Body of pancreas (tissue), 4 donors: ENCODE measurements around the gene POLDIP3.

Experiments
- POLR2A ChIP-seq, 3 donors: fragments of 450-650 bp; IDR thresholded peaks; one replicate each; pipeline ENCODE4 v1.6.1; 2016; ENCODE audit warnings: antibody characterized with exemption in 3 of 3, mild to moderate bottlenecking in 2 of 3
- TF ChIP-seq, protein P1 (sequence below), 7 experiments: fragments of 450-650 bp in 4 of 7; fragments of 200-600 bp in 3 of 7; sonication (generic) in 3 of 7; IDR thresholded peaks; one replicate each; pipeline ENCODE4 v1.5.1; 2016 to 2019; ENCODE audit warnings: antibody characterized with exemption in 7 of 7

DNA sequence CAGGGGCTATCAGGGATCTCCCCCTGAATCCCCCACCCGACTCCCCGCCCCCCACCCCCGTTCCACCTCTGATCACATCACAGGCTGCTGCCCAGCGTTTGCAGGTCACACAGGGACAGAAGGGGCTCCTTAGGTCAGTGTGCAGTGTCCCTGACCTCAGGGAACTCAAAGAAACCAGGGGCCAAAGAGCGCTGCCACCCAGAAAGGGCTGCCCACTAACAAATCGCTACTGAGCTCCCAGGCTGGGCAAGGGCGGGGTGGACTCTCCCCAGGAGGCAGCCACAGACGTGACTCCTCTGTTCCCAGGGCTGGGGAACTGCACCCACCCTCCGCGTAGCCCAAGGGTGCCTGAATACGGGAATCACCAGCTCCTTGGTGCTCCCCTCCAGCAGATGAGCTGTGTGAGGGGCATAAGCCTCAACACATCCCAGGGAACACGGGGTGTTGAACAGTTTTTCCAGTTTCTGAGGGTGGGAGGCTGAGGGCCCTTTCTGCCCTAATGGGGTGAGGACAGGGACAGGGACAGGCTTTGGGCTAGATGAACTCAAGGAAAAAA, 9.9 kb upstream of the POLDIP3 start:
- TF ChIP-seq, protein P1, sequence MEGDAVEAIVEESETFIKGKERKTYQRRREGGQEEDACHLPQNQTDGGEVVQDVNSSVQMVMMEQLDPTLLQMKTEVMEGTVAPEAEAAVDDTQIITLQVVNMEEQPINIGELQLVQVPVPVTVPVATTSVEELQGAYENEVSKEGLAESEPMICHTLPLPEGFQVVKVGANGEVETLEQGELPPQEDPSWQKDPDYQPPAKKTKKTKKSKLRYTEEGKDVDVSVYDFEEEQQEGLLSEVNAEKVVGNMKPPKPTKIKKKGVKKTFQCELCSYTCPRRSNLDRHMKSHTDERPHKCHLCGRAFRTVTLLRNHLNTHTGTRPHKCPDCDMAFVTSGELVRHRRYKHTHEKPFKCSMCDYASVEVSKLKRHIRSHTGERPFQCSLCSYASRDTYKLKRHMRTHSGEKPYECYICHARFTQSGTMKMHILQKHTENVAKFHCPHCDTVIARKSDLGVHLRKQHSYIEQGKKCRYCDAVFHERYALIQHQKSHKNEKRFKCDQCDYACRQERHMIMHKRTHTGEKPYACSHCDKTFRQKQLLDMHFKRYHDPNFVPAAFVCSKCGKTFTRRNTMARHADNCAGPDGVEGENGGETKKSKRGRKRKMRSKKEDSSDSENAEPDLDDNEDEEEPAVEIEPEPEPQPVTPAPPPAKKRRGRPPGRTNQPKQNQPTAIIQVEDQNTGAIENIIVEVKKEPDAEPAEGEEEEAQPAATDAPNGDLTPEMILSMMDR (IDR thresholded peaks at IDR 0.05) = no peak
- TF ChIP-seq POLR2A (IDR thresholded peaks at IDR 0.05) = no peak
